ENCODE results near the gene CYTIP. TPM values are rescaled to one million over a fixed set of nuclear protein-coding genes. Genes with fewer than 3 reads are reported as not detected.

Gene CYTIP
- total RNA-seq, 1 experiment from 2014 or later, result 0.57 TPM

- intact Hi-C loops (cut with micrococcal nuclease; ENCODE audit: unreplicated experiment), result no loop called here
- Histone ChIP-seq H3K9me3 (ENCODE audit: control insufficient read depth, insufficient read depth, low read depth, low read length) (peaks cover 4% of the 10 kb centered on the region; the same call in 1 of the 2 replicates), H3K4me3 (ENCODE audit: low read depth in 2 of 2, low read length in 2 of 2) (no peak overlapping the region), H3K4me1 (ENCODE audit: control insufficient read depth, insufficient read depth, low read length) (no peaks in the 10 kb centered on the region), H3K27me3 (ENCODE audit: control insufficient read depth, insufficient read depth, low read length) (no peaks in the 10 kb centered on the region), H3K27ac (ENCODE audit: low read length) (no peak overlapping the region), H3K36me3 (ENCODE audit: control insufficient read depth, insufficient read depth, low read length) (no peaks in the 10 kb centered on the region; the same call in 1 of the 2 replicates)
- ChIA-PET POLR2A (no interaction called here), CTCF (no interaction called here)
- no peak for DNase-seq (ENCODE audit: low read depth, low spot score)
- no peak for TF ChIP-seq SIN3A (IDR thresholded peaks at IDR 0.05; ENCODE audit: borderline replicate concordance, insufficient read depth, low read depth, low read length)
- TF ChIP-seq, protein P1, sequence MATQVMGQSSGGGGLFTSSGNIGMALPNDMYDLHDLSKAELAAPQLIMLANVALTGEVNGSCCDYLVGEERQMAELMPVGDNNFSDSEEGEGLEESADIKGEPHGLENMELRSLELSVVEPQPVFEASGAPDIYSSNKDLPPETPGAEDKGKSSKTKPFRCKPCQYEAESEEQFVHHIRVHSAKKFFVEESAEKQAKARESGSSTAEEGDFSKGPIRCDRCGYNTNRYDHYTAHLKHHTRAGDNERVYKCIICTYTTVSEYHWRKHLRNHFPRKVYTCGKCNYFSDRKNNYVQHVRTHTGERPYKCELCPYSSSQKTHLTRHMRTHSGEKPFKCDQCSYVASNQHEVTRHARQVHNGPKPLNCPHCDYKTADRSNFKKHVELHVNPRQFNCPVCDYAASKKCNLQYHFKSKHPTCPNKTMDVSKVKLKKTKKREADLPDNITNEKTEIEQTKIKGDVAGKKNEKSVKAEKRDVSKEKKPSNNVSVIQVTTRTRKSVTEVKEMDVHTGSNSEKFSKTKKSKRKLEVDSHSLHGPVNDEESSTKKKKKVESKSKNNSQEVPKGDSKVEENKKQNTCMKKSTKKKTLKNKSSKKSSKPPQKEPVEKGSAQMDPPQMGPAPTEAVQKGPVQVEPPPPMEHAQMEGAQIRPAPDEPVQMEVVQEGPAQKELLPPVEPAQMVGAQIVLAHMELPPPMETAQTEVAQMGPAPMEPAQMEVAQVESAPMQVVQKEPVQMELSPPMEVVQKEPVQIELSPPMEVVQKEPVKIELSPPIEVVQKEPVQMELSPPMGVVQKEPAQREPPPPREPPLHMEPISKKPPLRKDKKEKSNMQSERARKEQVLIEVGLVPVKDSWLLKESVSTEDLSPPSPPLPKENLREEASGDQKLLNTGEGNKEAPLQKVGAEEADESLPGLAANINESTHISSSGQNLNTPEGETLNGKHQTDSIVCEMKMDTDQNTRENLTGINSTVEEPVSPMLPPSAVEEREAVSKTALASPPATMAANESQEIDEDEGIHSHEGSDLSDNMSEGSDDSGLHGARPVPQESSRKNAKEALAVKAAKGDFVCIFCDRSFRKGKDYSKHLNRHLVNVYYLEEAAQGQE (IDR thresholded peaks at IDR 0.05; ENCODE audit: insufficient read depth in 1 of 2, low read depth in 2 of 2, low read length in 1 of 2), result no peak
- no peak for TF ChIP-seq POLR2AphosphoS5 (IDR thresholded peaks at IDR 0.05; ENCODE audit: low read depth, low read length)
- TF ChIP-seq TCF7L2 (IDR thresholded peaks at IDR 0.05; ENCODE audit: low read depth, low read length), result no peak
- TF ChIP-seq CTCF (IDR thresholded peaks at IDR 0.05), result no peak
- in situ Hi-C loops (cut with HindIII; ENCODE audit: low pct_unique_long_range_greater_than_20kb, low sequenced_read_pairs), result no loop called here
- no TSS peak for BruUV-seq (replicated peaks)
- ATAC-seq, result no peak
These were observed 22.5 kb downstream of the CYTIP start for GRCh38 chr2:157421331-157421944.

DNA sequence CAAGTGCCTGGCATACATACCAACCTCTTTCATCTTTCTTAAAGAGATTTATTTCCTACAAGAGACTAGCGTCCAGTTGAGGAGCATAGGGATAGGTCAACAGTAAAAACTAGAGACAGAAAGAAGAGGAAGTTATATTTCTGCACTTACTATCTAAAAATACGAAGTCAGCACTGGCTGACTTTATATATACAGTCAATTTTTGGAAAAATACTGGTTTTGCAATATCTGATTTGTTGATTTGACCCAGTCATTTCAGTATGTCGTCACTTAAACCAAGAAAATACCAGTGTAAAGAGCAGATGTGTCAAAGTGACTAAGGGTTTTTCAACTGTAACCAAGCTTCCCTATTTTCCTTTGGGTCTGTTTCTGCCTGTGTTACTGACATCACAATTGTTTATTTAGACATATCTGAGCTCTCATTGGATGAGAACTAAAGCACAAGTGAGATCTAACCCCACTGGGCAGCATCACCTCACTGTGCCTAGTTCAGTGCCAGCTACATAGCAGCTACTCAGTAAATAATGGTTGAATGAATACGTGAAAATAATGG, 23.0 kb downstream of the CYTIP start:
- no peak overlapping the region for H3K27ac ChIP-seq (ENCODE audit: low read length)
- no peaks in the 10 kb centered on the region; the same call in 1 of the 2 replicates for H3K36me3 ChIP-seq (ENCODE audit: control insufficient read depth, insufficient read depth, low read length)
- no TSS peak for BruUV-seq (replicated peaks)
- H3K4me3 ChIP-seq (ENCODE audit: low read depth in 2 of 2, low read length in 2 of 2), result no peak overlapping the region
- TF ChIP-seq POLR2AphosphoS5 (IDR thresholded peaks at IDR 0.05; ENCODE audit: low read depth, low read length), result no peak
- no peak for TF ChIP-seq CTCF (IDR thresholded peaks at IDR 0.05)
- TF ChIP-seq, protein P1 (IDR thresholded peaks at IDR 0.05; ENCODE audit: insufficient read depth in 1 of 2, low read depth in 2 of 2, low read length in 1 of 2), result no peak
- TF ChIP-seq SIN3A (IDR thresholded peaks at IDR 0.05; ENCODE audit: borderline replicate concordance, insufficient read depth, low read depth, low read length), result no peak
- TF ChIP-seq TCF7L2 (IDR thresholded peaks at IDR 0.05; ENCODE audit: low read depth, low read length), result no peak
- ChIA-PET CTCF (no interaction called here), POLR2A (no interaction called here)
- intact Hi-C loops (cut with micrococcal nuclease; ENCODE audit: unreplicated experiment) (no loop called here), in situ Hi-C loops (cut with HindIII; ENCODE audit: low pct_unique_long_range_greater_than_20kb, low sequenced_read_pairs) (no loop called here)
- no peaks in the 10 kb centered on the region for H3K9me3 ChIP-seq (ENCODE audit: control insufficient read depth, insufficient read depth, low read depth, low read length)
- H3K27me3 ChIP-seq (ENCODE audit: control insufficient read depth, insufficient read depth, low read length), result no peaks in the 10 kb centered on the region
- DNase-seq (ENCODE audit: low read depth, low spot score), result no peak
- H3K4me1 ChIP-seq (ENCODE audit: control insufficient read depth, insufficient read depth, low read length), result no peaks in the 10 kb centered on the region
- ATAC-seq, result no peak

Measured in Panc1 (cell line).